GM12878 (cell line): ENCODE data around the gene ETV7. TPM values are rescaled to one million over a fixed set of nuclear protein-coding genes. Genes with fewer than 3 reads are reported as not detected.

Experiments used
- ATAC-seq: fragments of 200-7000 bp; cut with Tn5 transposase; 3 replicates; pipeline ENCODE4 v1.9.1; 2020; ENCODE audit warnings: mild to moderate bottlenecking, moderate library complexity
- BruUV-seq: library from RNA; stranded (reverse); fragments of 400-500 nt; replicated peaks from 2 replicates; lab custom pipeline; 2021; lab: Mats Ljungman, UMichigan
- CTCF ChIA-PET: fragments of 300-600 bp; sonication (Branson Sonifier 250); formaldehyde crosslinking; extraction: SDS; loops from one replicate; lab custom pipeline; 2021; ENCODE audit warnings: inconsistent platforms; lab: Yijun Ruan, JAX
- POLR2A ChIA-PET: fragments of 350-600 bp; formaldehyde crosslinking; extraction: SDS; loops from one replicate; lab custom pipeline; 2021; ENCODE audit warnings: inconsistent platforms; lab: Charles Lee
- RAD21 ChIA-PET: fragments of 300-600 bp; sonication (Branson Sonifier 250); formaldehyde crosslinking; loops from one replicate; lab custom pipeline; 2023; ENCODE audit warnings: antibody characterized with exemption; ENCODE audit not compliant: unreplicated experiment; lab: Charles Lee
- SMC1A ChIA-PET: fragments of 300-600 bp; sonication (Branson Sonifier 250); formaldehyde crosslinking; loops from one replicate; lab custom pipeline; 2023; ENCODE audit not compliant: unreplicated experiment, uncharacterized antibody; lab: Charles Lee
- DNase-seq: peaks from one replicate; pipeline ENCODE4 v3.0.0-alpha.2; 2011; ENCODE audit warnings: low read depth, low spot score
- FAIRE-seq: peaks from 3 replicates; lab custom pipeline; 2011; peaks lifted over from hg19 to GRCh38; lab: Jason Lieb, UNC
- H2AFZ ChIP-seq: 2 replicates; pipeline ENCODE4 v1.6.0; 2011; ENCODE audit warnings: low read depth, low read length, control low read depth; ENCODE audit not compliant: control insufficient read depth
- H3K27ac ChIP-seq: 2 replicates; pipeline ENCODE4 v1.5.1; 2011; ENCODE audit warnings: control low read depth; ENCODE audit not compliant: control insufficient read depth, insufficient read depth
- H3K27me3 ChIP-seq, 2 experiments: replicated peaks in 1 of 2; 2 replicates each; pipeline versions ENCODE4 v1.6.0 to v1.6.1; 2011; ENCODE audit warnings: low read length in 1 of 2; ENCODE audit not compliant: control insufficient read depth in 2 of 2, insufficient read depth in 2 of 2
- H3K36me3 ChIP-seq, 2 experiments: 2 replicates each; pipeline ENCODE4 v1.5.1; 2011; ENCODE audit warnings: low read length in 1 of 2; ENCODE audit not compliant: control insufficient read depth in 2 of 2, insufficient read depth in 2 of 2
- H3K4me1 ChIP-seq: 2 replicates; pipeline ENCODE4 v1.6.1; 2011; ENCODE audit warnings: mild to moderate bottlenecking, low read length, moderate library complexity, mixed read lengths; ENCODE audit not compliant: control insufficient read depth, insufficient read depth
- H3K4me2 ChIP-seq: 2 replicates; pipeline ENCODE4 v1.6.0; 2011; ENCODE audit warnings: control low read depth; ENCODE audit not compliant: control insufficient read depth, insufficient read depth
- H3K4me3 ChIP-seq: fragments of 200-600 bp; sonication (generic); 2 replicates; pipeline ENCODE4 v1.5.1; 2016
- H3K79me2 ChIP-seq: 2 replicates; pipeline ENCODE4 v1.6.0; 2011; ENCODE audit warnings: low read length; ENCODE audit not compliant: control insufficient read depth, insufficient read depth
- H3K9ac ChIP-seq: 2 replicates; pipeline ENCODE4 v1.8.0; 2011; ENCODE audit warnings: low read length, control low read depth, mixed read lengths; ENCODE audit not compliant: control insufficient read depth, insufficient read depth
- H3K9me3 ChIP-seq: replicated peaks from 3 replicates; pipeline ENCODE4 v1.5.1; 2011; ENCODE audit warnings: mild to moderate bottlenecking, low read length; ENCODE audit not compliant: control insufficient read depth, insufficient read depth
- H4K20me1 ChIP-seq: 2 replicates; pipeline ENCODE4 v1.6.0; 2011; ENCODE audit not compliant: control insufficient read depth, insufficient read depth
- KLF5 ChIP-seq: fragments of 450-650 bp; IDR thresholded peaks from 2 replicates; pipeline ENCODE4 v1.6.1; 2014; ENCODE audit warnings: mild to moderate bottlenecking; ENCODE audit not compliant: partially characterized antibody
- MLLT1 ChIP-seq: fragments of 450-650 bp; IDR thresholded peaks from 2 replicates; pipeline ENCODE4 v1.6.1; 2016; ENCODE audit warnings: mild to moderate bottlenecking
- WGBS: methylation state at CpG from one replicate; pipeline ENCODE4 v1.1.6; 2016; ENCODE audit warnings: low lambda C conversion rate; ENCODE audit not compliant: insufficient replicate concordance, insufficient coverage; ENCODE audit errors: missing lambda C conversion rate; 5-methylcytosine and 5-hydroxymethylcytosine counted together
- in situ Hi-C: fragments of 300-500 bp; cut with MboI; formaldehyde crosslinking; loops from 9 replicates; pipeline ENCODE4 v1.14.3; 2018; ENCODE audit warnings: mixed read lengths
- intact Hi-C: fragments of 100-400 bp; cut with micrococcal nuclease; formaldehyde crosslinking; loops from one replicate; pipeline ENCODE4 v1.14.2; 2022; ENCODE audit not compliant: unreplicated experiment
- polyA plus RNA-seq, 11 experiments: library from polyadenylated mRNA; depleted of rRNA in 4 of 11; unstranded in 6 of 11; stranded (reverse) in 5 of 11; fragments of >200 nt; fragmentation: Nextera tagmentation in 4 of 11; fragmentation: Illumina TruSeq in 1 of 11; extraction: Ambion mirVana in 4 of 11; extraction: Trizol in 1 of 11; gene quantifications; 1 replicate in 1 of 11; 2 replicates in 10 of 11; pipeline versions ENCODE4 v1.2.1 to v1.2.3, GENCODE V29; 2011 to 2016; ENCODE audit warnings: inconsistent platforms in 2 of 11, missing spikeins in 2 of 11, low read depth in 1 of 11
- total RNA-seq, 4 experiments: library from RNA; depleted of rRNA in 3 of 4; stranded (reverse); fragments of >200 nt in 3 of 4; fragmentation: Illumina TruSeq in 1 of 4; extraction: Trizol in 1 of 4; gene quantifications; 2 replicates each; pipeline versions ENCODE4 v1.2.1 to v1.2.3, GENCODE V29; 2013 to 2021

ETV7 gene
- total and polyA plus RNA-seq, 10 of the 15 experiments (the other 5 are each of a cell fraction or from before 2014, with no cell fraction given), result 0.04 to 1.8 (median 1.3) TPM

GRCh38 chr6:36335465-36336207 is 51.8 kb downstream of the ETV7 start:
- Histone ChIP-seq H3K27me3 (peaks cover 0 to 6% of the 10 kb centered on the region in 2 experiments; a peak in 1 of 4 replicates), H3K9ac (no peak overlapping the region), H3K4me3 (no peak overlapping the region), H3K4me2 (no peak overlapping the region), H4K20me1 (no peaks in the 10 kb centered on the region), H3K4me1 (peaks cover 27% of the 10 kb centered on the region), H3K27ac (no peak overlapping the region), H3K79me2 (no peaks in the 10 kb centered on the region), H3K36me3 (no peaks in the 10 kb centered on the region), H2AFZ (no peak overlapping the region), H3K9me3 (no peaks in the 10 kb centered on the region)
- CTCF ChIA-PET, result interaction anchor here (1.0 to 19.9 kb wide), 6 partner anchors 10 to 214 kb away, joined by 4 to 483 read pairs (median 8); no protein-coding TSS in a partner anchor
- RAD21 ChIA-PET, result interaction anchor here (0.6 to 11.6 kb wide), 6 partner anchors 12 to 35 kb away, joined by 3 to 311 read pairs (median 4); no protein-coding TSS in a partner anchor
- TF ChIP-seq KLF5, result no peak
- 0 out of 2 replicates have a peak, but pooled peaks have one; percentile 29 for TF ChIP-seq MLLT1
- intact Hi-C loops, result loop anchor here (5.0 kb wide), 1 partner anchor 33 kb away; no protein-coding TSS in a partner anchor
- WGBS, result 83% methylated on average over 14 of the region's 14 CpGs
- POLR2A ChIA-PET, result interaction anchor here (0.6 to 6.0 kb wide), 6 partner anchors 8 to 308 kb away, joined by 3 to 44 read pairs (median 4); partner anchors contain the start of gene MAPK14
- FAIRE-seq, result no peak
- BruUV-seq, result no TSS peak
- no peak for ATAC-seq
- DNase-seq, result no peak
- SMC1A ChIA-PET, result interaction anchor here (1.0 to 13.7 kb wide), 6 partner anchors 18 to 33 kb away, joined by 3 to 386 read pairs (median 5); no protein-coding TSS in a partner anchor
- in situ Hi-C loops, result no loop called here
